Spinal cord (tissue), 10 donors: ENCODE data around the gene KCNQ5. TPM values are rescaled to one million over a fixed set of nuclear protein-coding genes. Genes with fewer than 3 reads are reported as not detected.

Experiments used
- DNase-seq, 6 donors: peaks; one replicate each; pipeline versions ENCODE4 v3.0.0 to v3.0.0-alpha.2; 2013 to 2015; ENCODE audit warnings: low spot score in 6 of 6, low read depth in 4 of 6
- H3K27ac ChIP-seq: one replicate; pipeline ENCODE4 v1.5.1; 2013; ENCODE audit warnings: low read depth, low read length, control low read depth
- H3K27me3 ChIP-seq: one replicate; pipeline ENCODE4 v1.6.1; 2013; ENCODE audit warnings: low read length; ENCODE audit not compliant: control insufficient read depth, insufficient read depth
- H3K36me3 ChIP-seq: one replicate; pipeline ENCODE4 v1.6.1; 2013; ENCODE audit warnings: low read length; ENCODE audit not compliant: control insufficient read depth, insufficient read depth
- H3K4me1 ChIP-seq: one replicate; pipeline ENCODE4 v1.6.1; 2013; ENCODE audit warnings: low read length; ENCODE audit not compliant: control insufficient read depth, insufficient read depth
- H3K4me3 ChIP-seq: one replicate; pipeline ENCODE4 v1.5.1; 2013; ENCODE audit warnings: low read depth, low read length, control low read depth
- H3K9me3 ChIP-seq: one replicate; pipeline ENCODE4 v1.6.1; 2013; ENCODE audit warnings: low read length; ENCODE audit not compliant: control insufficient read depth, insufficient read depth
- WGBS: methylation state at CpG from one replicate; pipeline ENCODE4 v1.1.5; 2013; ENCODE audit warnings: missing lambda C conversion rate; ENCODE audit not compliant: insufficient coverage; 5-methylcytosine and 5-hydroxymethylcytosine counted together
- polyA plus RNA-seq, 2 donors: library from polyadenylated mRNA; unstranded; fragments of 120-200 nt; gene quantifications; one replicate each; pipeline ENCODE4 v1.2.1, GENCODE V29; 2013; ENCODE audit not compliant: insufficient read length in 2 of 2
- total RNA-seq, 2 donors: library from RNA; depleted of rRNA in 1 of 2; stranded (reverse); fragments of 120-200 nt in 1 of 2; fragments of >200 nt in 1 of 2; gene quantifications; one replicate each; pipeline versions ENCODE4 v1.2.3 to v1.2.4, GENCODE V29; 2013 to 2014
- donor health status: healthy.

The KCNQ5 gene
- total and polyA plus RNA-seq, 4 donors: 2.4 to 9.2 (median 6.5) TPM

DNA sequence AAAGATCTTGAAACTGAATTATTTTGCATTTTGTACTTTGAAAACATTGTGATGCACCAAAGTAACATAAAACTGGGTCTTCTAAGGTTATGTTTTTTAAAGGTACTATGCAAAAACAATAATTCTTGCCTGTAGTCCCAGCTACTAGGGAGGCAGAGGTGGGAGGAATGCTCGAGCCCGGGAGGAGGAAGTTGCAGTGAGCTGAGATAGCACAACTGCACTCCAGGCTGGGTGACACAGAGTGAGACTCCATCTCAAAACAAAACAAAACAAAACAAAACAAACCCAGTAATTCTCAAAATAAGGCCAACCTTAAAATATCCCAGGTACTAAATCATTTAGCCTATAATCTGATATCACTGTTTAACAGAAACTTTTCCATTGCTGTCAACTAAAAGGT is 333.8 kb downstream of the KCNQ5 start:
- H3K27ac ChIP-seq: no peak overlapping the region
- H3K36me3 ChIP-seq: no peaks in the 10 kb centered on the region
- H3K27me3 ChIP-seq: no peaks in the 10 kb centered on the region
- H3K9me3 ChIP-seq: no peaks in the 10 kb centered on the region
- no peak overlapping the region for H3K4me3 ChIP-seq
- H3K4me1 ChIP-seq: no peaks in the 10 kb centered on the region
- no peak for DNase-seq
- WGBS: no CpG with 5 or more reads among the region's 2 CpGs

DNA sequence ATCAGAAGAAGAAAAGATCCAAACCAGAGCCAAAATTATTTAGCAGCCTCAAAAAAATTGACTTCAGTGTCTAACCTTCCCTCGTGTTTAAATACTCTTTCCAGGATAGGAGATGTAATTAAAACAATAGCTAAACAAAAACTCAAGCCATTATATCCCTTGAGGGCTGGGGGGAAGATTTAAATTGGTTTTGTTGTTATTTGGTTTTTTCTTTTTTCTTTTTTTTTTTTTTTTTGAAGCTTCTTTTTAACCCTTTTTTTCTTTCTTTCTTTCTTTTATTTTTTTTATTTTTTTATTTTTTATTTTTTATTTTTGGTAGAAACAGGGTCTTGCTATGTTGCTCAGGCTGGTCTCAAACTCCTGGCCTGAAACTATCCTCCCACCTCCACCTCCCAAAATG is 334.4 kb downstream of the KCNQ5 start:
- no peak overlapping the region for H3K4me3 ChIP-seq
- no peaks in the 10 kb centered on the region for H3K4me1 ChIP-seq
- no peaks in the 10 kb centered on the region for H3K9me3 ChIP-seq
- WGBS: no CpG with 5 or more reads among the region's 1 CpG
- no peak overlapping the region for H3K27ac ChIP-seq
- H3K27me3 ChIP-seq: no peaks in the 10 kb centered on the region
- H3K36me3 ChIP-seq: no peaks in the 10 kb centered on the region
- DNase-seq: no peak

DNA sequence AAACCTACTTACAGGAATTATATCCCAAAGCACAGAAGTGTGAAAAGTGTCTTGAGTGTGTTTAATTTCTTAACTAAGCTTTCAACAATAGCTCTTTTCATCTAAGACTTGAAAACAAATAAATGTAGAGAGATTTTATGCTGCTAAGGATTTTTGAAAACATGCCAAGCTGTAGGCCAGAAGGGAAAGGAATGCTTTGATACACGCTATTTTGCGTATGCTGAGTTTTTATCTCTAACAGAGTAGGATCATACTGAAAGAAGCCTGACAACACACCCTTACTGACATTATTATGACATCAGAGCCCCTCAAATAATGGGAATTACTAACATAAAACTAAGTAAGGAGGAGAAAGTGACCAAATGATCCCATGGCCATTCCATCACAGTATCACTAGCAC is 338.0 kb downstream of the KCNQ5 start:
- Histone ChIP-seq H3K4me1 (no peaks in the 10 kb centered on the region), H3K4me3 (no peak overlapping the region), H3K27ac (no peak overlapping the region), H3K36me3 (no peaks in the 10 kb centered on the region), H3K27me3 (no peaks in the 10 kb centered on the region), H3K9me3 (no peaks in the 10 kb centered on the region)
- peak in 1 of 6 donors; percentile 23 for DNase-seq
- no CpG with 5 or more reads among the region's 2 CpGs for WGBS

DNA sequence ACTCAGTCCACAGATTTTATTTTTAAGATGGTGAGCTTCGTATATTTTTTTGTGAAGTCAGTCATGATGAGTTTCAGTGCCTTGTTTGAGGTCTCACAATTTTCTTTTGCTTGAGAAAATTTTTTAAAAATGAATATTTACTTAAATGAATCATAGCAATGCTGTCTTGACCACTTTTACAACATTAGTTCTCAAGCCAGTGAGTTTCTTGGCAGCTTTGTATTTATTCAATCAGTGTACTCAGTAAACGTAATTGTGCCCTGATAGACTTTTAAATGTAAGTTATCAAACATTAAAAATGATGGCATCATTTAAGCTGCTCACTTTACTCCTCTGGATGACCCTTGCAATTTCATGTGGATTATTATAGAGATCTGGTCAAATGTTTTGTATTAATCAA is 342.1 kb downstream of the KCNQ5 start:
- no peak overlapping the region for H3K27ac ChIP-seq
- H3K4me3 ChIP-seq: no peak overlapping the region
- H3K27me3 ChIP-seq: no peaks in the 10 kb centered on the region
- WGBS: no CpG with 5 or more reads among the region's 2 CpGs
- H3K4me1 ChIP-seq: no peaks in the 10 kb centered on the region
- no peaks in the 10 kb centered on the region for H3K9me3 ChIP-seq
- DNase-seq: no peak
- H3K36me3 ChIP-seq: no peaks in the 10 kb centered on the region

DNA sequence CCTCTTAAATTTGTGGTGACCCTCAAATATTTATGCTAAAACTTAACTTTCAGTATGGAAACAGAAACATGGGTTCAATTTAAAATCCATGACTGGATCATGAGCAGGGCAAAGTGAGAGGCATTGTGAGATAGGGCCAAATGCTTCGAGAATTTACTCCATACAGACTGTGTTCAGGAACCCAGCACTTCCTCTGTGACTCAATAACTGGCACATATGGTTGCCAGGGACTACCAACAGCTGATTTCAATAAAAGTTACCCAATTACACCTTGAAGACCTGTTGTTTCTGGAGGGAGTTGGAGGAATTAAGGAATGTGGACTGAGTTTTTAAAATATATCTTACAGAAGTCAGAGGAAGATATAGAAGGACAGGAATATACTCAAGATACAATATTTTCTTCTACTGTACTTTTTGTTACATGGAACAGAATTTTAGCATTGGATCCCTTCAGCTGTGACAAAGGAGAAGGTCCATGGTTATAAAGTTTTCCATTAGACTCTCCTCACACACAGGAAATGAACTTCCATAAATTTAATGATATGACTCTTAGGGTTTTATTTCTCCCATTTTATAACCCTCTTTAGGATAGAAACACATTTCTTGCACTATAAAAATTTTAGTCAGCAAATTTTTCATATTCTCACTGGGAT is 344.9 kb downstream of the KCNQ5 start:
- no CpG with 5 or more reads among the region's 1 CpG for WGBS
- no peak overlapping the region for H3K4me3 ChIP-seq

DNA sequence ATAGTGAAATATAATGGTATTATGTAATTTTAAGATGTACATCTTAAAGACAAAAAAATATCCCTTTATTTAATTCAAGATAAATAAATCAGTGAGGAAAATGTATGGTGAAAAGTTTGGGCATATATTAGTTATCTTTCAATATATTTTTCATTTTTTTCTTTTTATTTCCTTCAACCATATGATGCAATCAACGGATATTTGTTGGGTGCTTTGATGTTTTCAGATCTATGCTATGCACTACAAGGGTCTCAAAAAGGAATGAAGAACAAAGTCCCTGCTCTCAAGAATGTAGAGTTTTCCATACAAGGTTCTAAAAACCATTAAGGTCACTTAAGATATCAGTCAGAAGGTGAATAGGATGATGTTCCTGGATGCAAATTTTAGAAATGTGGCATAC is 345.5 kb downstream of the KCNQ5 start:
- DNase-seq: no peak
- no peaks in the 10 kb centered on the region for H3K4me1 ChIP-seq
- no CpG with 5 or more reads among the region's 1 CpG for WGBS
- H3K36me3 ChIP-seq: no peaks in the 10 kb centered on the region
- no peaks in the 10 kb centered on the region for H3K9me3 ChIP-seq
- H3K4me3 ChIP-seq: no peak overlapping the region
- no peak overlapping the region for H3K27ac ChIP-seq
- no peaks in the 10 kb centered on the region for H3K27me3 ChIP-seq

More for the DNA sequence above, 344.9 kb downstream of the KCNQ5 start:
- Histone ChIP-seq H3K27ac (no peak overlapping the region), H3K36me3 (no peaks in the 10 kb centered on the region), H3K9me3 (no peaks in the 10 kb centered on the region), H3K27me3 (no peaks in the 10 kb centered on the region), H3K4me1 (no peaks in the 10 kb centered on the region)
- no peak for DNase-seq

DNA sequence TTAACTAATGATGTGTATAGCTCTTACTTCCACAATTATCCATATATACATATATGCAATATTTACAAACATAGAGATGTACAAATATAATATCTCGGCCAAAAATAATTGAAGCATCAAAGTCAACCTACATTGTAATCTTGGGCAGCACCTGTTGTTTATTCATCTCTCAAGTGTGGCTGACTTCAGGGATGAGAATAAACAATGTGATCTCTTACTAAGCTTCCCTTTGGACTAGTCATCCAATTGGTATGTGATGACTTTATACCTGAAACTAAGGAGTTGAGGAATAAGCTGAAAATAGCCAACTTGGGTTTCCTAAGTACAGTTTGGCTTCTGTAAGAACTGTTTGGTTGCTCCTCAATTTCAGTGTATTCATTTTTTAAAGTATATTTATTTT is 346.8 kb downstream of the KCNQ5 start:
- Histone ChIP-seq H3K4me1 (no peaks in the 10 kb centered on the region), H3K36me3 (no peaks in the 10 kb centered on the region), H3K27me3 (no peaks in the 10 kb centered on the region), H3K9me3 (no peaks in the 10 kb centered on the region), H3K4me3 (no peak overlapping the region), H3K27ac (no peak overlapping the region)
- no CpG with 5 or more reads among the region's 1 CpG for WGBS
- DNase-seq: no peak

DNA sequence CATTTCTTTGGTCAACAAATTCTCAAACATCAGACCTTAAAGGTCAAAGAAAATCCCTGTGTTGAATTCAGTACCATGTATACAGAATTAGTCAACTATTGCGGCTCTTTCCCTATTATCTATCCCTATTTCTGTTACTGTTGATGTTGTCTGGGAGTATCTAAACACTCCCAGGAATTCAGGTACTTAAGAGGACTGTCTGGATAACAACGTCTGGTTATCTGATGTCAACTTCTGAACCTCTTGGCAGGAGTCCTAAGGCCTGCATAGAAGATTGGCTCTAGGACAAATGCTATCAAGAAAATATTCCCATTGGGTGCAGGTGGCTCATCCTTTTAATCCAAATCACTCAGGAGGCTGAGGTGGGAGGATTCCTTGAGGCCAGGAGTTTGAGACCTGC is 347.8 kb downstream of the KCNQ5 start:
- no peak for DNase-seq
- 80% methylated on average over 1 of the region's 2 CpGs for WGBS
- no peaks in the 10 kb centered on the region for H3K9me3 ChIP-seq
- no peak overlapping the region for H3K4me3 ChIP-seq
- H3K27me3 ChIP-seq: no peaks in the 10 kb centered on the region
- no peaks in the 10 kb centered on the region for H3K4me1 ChIP-seq
- no peak overlapping the region for H3K27ac ChIP-seq
- H3K36me3 ChIP-seq: no peaks in the 10 kb centered on the region

DNA sequence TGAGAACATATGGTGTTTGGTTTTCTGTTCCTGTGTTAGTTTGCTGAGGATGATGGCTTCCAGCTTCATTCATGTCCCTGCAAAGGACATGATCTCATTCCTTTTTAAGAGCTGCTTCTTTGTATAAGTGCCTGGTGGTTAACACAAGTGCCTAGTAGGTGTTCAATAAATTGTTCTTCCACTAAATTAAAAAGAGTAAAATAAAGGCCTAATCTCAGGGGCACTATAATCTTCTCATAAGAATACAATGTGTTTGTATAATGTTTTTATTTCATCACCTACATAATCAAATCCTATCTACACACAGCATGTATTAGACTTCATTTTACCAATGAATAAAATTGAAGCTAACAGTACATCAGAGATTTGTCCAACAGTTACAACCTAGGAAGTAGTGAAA is 350.7 kb downstream of the KCNQ5 start:
- Histone ChIP-seq H3K27ac (no peak overlapping the region), H3K27me3 (no peaks in the 10 kb centered on the region), H3K4me1 (no peaks in the 10 kb centered on the region), H3K9me3 (no peaks in the 10 kb centered on the region), H3K36me3 (no peaks in the 10 kb centered on the region), H3K4me3 (no peak overlapping the region)
- peak in 1 of 6 donors; percentile 72 for DNase-seq

DNA sequence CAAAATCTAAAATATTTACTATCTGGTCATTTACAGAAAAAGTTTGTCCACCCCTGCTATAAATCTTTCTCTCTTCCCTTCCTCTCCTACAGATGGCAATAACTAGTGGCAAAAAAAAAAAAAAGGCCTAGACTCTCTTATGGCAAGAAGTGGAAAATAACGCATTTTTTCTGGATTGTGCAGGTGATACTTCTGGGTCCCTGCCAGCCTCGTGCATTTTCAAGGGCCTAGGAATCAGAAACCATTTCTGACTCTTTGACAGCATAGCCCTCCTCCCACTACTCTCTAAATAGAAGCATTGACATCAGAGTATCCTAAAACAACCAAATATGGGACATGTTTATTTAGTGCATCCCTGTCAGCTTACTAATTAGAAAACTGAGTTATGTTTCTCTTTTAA is 352.4 kb downstream of the KCNQ5 start:
- no peak for DNase-seq
- H3K36me3 ChIP-seq: no peaks in the 10 kb centered on the region
- no peaks in the 10 kb centered on the region for H3K9me3 ChIP-seq
- H3K27me3 ChIP-seq: no peaks in the 10 kb centered on the region
- no peak overlapping the region for H3K27ac ChIP-seq
- WGBS: no CpG with 5 or more reads among the region's 2 CpGs
- H3K4me1 ChIP-seq: no peaks in the 10 kb centered on the region
- H3K4me3 ChIP-seq: no peak overlapping the region
